Measurements from ENCODE around the gene RNF181. TPM values are rescaled to one million over a fixed set of nuclear protein-coding genes. Genes with fewer than 3 reads are reported as not detected.

RNF181 gene
- total RNA-seq, 1 donor = 146 TPM

- Histone ChIP-seq H3K4me1 (ENCODE audit: insufficient read depth, low read length) (peaks cover 48% of the 10 kb centered on the region), H4K20me1 (ENCODE audit: insufficient read depth, low read length) (peaks cover 4% of the 10 kb centered on the region), H3K27ac (ENCODE audit: low read depth, low read length) (no peak overlapping the region), H3K79me2 (ENCODE audit: insufficient read depth, low read length) (peaks cover 35% of the 10 kb centered on the region), H3K36me3 (ENCODE audit: insufficient read depth, low read length) (peaks cover 5% of the 10 kb centered on the region), H3K27me3 (ENCODE audit: insufficient read depth, low read length) (no peaks in the 10 kb centered on the region), H3K4me3 (ENCODE audit: insufficient read depth, low read length) (no peak overlapping the region), H3K9me3 (ENCODE audit: low read depth, low read length) (no peaks in the 10 kb centered on the region), H2AFZ (ENCODE audit: low read length) (no peak overlapping the region), H3K4me2 (ENCODE audit: insufficient read depth, low read length) (no peak overlapping the region)
- DNase-seq (ENCODE audit: insufficient read length, low spot score, missing footprints) = no peak
- TF ChIP-seq, protein P1, sequence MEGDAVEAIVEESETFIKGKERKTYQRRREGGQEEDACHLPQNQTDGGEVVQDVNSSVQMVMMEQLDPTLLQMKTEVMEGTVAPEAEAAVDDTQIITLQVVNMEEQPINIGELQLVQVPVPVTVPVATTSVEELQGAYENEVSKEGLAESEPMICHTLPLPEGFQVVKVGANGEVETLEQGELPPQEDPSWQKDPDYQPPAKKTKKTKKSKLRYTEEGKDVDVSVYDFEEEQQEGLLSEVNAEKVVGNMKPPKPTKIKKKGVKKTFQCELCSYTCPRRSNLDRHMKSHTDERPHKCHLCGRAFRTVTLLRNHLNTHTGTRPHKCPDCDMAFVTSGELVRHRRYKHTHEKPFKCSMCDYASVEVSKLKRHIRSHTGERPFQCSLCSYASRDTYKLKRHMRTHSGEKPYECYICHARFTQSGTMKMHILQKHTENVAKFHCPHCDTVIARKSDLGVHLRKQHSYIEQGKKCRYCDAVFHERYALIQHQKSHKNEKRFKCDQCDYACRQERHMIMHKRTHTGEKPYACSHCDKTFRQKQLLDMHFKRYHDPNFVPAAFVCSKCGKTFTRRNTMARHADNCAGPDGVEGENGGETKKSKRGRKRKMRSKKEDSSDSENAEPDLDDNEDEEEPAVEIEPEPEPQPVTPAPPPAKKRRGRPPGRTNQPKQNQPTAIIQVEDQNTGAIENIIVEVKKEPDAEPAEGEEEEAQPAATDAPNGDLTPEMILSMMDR (IDR thresholded peaks at IDR 0.05; ENCODE audit: extremely low read depth, low read depth, low read length) = no peak
Observed at GRCh38 chr2:85588645-85589044, 6.9 kb upstream of the RNF181 start.

- Histone ChIP-seq H2AFZ (ENCODE audit: low read length) (no peak overlapping the region), H3K27ac (ENCODE audit: low read depth, low read length) (no peak overlapping the region), H3K4me1 (ENCODE audit: insufficient read depth, low read length) (peaks cover 45% of the 10 kb centered on the region), H3K4me2 (ENCODE audit: insufficient read depth, low read length) (no peak overlapping the region), H3K27me3 (ENCODE audit: insufficient read depth, low read length) (no peaks in the 10 kb centered on the region), H3K9me3 (ENCODE audit: low read depth, low read length) (no peaks in the 10 kb centered on the region), H3K79me2 (ENCODE audit: insufficient read depth, low read length) (peaks cover 38% of the 10 kb centered on the region), H3K4me3 (ENCODE audit: insufficient read depth, low read length) (no peak overlapping the region), H4K20me1 (ENCODE audit: insufficient read depth, low read length) (peaks cover 4% of the 10 kb centered on the region), H3K36me3 (ENCODE audit: insufficient read depth, low read length) (peaks cover 5% of the 10 kb centered on the region)
- DNase-seq (ENCODE audit: insufficient read length, low spot score, missing footprints) = no peak
- TF ChIP-seq, protein P1 (IDR thresholded peaks at IDR 0.05; ENCODE audit: extremely low read depth, low read depth, low read length) = no peak
Observed at GRCh38 chr2:85589181-85589580, 6.4 kb upstream of the RNF181 start.

GRCh38 chr2:85589982-85590791 is 5.4 kb upstream of the RNF181 start:
- peaks cover 4% of the 10 kb centered on the region for H4K20me1 ChIP-seq (ENCODE audit: insufficient read depth, low read length)
- no peak overlapping the region for H2AFZ ChIP-seq (ENCODE audit: low read length)
- H3K79me2 ChIP-seq (ENCODE audit: insufficient read depth, low read length) = peaks cover 39% of the 10 kb centered on the region
- peaks cover 46% of the 10 kb centered on the region for H3K4me1 ChIP-seq (ENCODE audit: insufficient read depth, low read length)
- H3K27me3 ChIP-seq (ENCODE audit: insufficient read depth, low read length) = no peaks in the 10 kb centered on the region
- H3K4me2 ChIP-seq (ENCODE audit: insufficient read depth, low read length) = peak overlapping the region; percentile 52
- peak; percentile 98 for DNase-seq (ENCODE audit: insufficient read length, low spot score, missing footprints)
- H3K27ac ChIP-seq (ENCODE audit: low read depth, low read length) = peak overlapping the region; percentile 90
- TF ChIP-seq, protein P1 (IDR thresholded peaks at IDR 0.05; ENCODE audit: extremely low read depth, low read depth, low read length) = no peak
- no peaks in the 10 kb centered on the region for H3K9me3 ChIP-seq (ENCODE audit: low read depth, low read length)
- peak overlapping the region; percentile 5 for H3K4me3 ChIP-seq (ENCODE audit: insufficient read depth, low read length)
- peaks cover 5% of the 10 kb centered on the region for H3K36me3 ChIP-seq (ENCODE audit: insufficient read depth, low read length)

DNA sequence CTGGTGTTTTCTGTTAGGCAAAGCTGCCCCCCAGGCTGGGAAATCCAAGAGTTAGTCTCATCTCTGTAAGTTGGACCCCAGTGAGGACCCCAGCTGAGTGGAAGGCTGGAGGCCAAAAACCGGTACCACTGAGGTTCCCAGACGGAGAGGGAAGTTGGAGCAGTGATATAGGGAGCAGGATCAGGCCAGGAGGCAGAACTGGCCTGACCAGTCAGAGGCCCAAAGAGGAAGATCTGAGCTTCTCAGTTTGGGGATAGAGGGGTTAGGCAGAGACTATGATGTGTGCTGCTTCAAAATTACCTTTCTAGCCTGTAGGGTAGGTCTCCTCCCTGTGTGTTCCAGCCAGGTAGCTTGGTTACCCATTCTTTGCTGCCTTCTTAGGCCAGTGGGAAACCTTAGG is 4.6 kb upstream of the RNF181 start:
- TF ChIP-seq, protein P1 (IDR thresholded peaks at IDR 0.05; ENCODE audit: extremely low read depth, low read depth, low read length) = no peak
- peak overlapping the region; percentile 4 for H3K4me3 ChIP-seq (ENCODE audit: insufficient read depth, low read length)
- no peak overlapping the region for H2AFZ ChIP-seq (ENCODE audit: low read length)
- H3K9me3 ChIP-seq (ENCODE audit: low read depth, low read length) = no peaks in the 10 kb centered on the region
- peak; percentile 73 for DNase-seq (ENCODE audit: insufficient read length, low spot score, missing footprints)
- peaks cover 5% of the 10 kb centered on the region for H3K36me3 ChIP-seq (ENCODE audit: insufficient read depth, low read length)
- peak overlapping the region; percentile 52 for H3K4me2 ChIP-seq (ENCODE audit: insufficient read depth, low read length)
- H3K27me3 ChIP-seq (ENCODE audit: insufficient read depth, low read length) = no peaks in the 10 kb centered on the region
- peaks cover 39% of the 10 kb centered on the region for H3K4me1 ChIP-seq (ENCODE audit: insufficient read depth, low read length)
- peak overlapping the region; percentile 90 for H3K27ac ChIP-seq (ENCODE audit: low read depth, low read length)
- peaks cover 4% of the 10 kb centered on the region for H4K20me1 ChIP-seq (ENCODE audit: insufficient read depth, low read length)
- peaks cover 41% of the 10 kb centered on the region for H3K79me2 ChIP-seq (ENCODE audit: insufficient read depth, low read length)

All from osteoblast (primary cell).